HEK293T (cell line): ENCODE measurements around the gene SUSD4.

Experiments
- ARNT ChIP-seq: fragments of 450-650 bp; IDR thresholded peaks from 2 replicates; pipeline ENCODE4 v1.6.1; 2017; ENCODE audit warnings: mild to moderate bottlenecking
- BHLHE40 ChIP-seq: fragments of 450-650 bp; IDR thresholded peaks from 2 replicates; pipeline ENCODE4 v1.6.1; 2016; ENCODE audit warnings: mild to moderate bottlenecking, moderate library complexity, borderline replicate concordance
- FOXA1 ChIP-seq: fragments of 450-650 bp; IDR thresholded peaks from 2 replicates; pipeline ENCODE4 v1.6.1; 2016; ENCODE audit warnings: mild to moderate bottlenecking
- FOXK2 ChIP-seq: fragments of 450-650 bp; IDR thresholded peaks from 2 replicates; pipeline ENCODE4 v1.6.1; 2016; ENCODE audit warnings: mild to moderate bottlenecking
- FOXM1 ChIP-seq: fragments of 450-650 bp; IDR thresholded peaks from 2 replicates; pipeline ENCODE4 v1.6.1; 2017; ENCODE audit warnings: mild to moderate bottlenecking, borderline replicate concordance
- HDGF ChIP-seq: fragments of 450-650 bp; IDR thresholded peaks from 2 replicates; pipeline ENCODE4 v1.6.1; 2017; ENCODE audit warnings: antibody characterized with exemption, borderline replicate concordance
- LEF1 ChIP-seq: fragments of 450-650 bp; IDR thresholded peaks from 2 replicates; pipeline ENCODE4 v1.6.1; 2017; ENCODE audit warnings: mild to moderate bottlenecking, borderline replicate concordance
- NFRKB ChIP-seq: fragments of 450-650 bp; IDR thresholded peaks from 2 replicates; pipeline ENCODE4 v1.6.1; 2016; ENCODE audit warnings: mild to moderate bottlenecking, moderate library complexity
- PKNOX1 ChIP-seq: fragments of 450-650 bp; IDR thresholded peaks from 2 replicates; pipeline ENCODE4 v1.6.1; 2016
- SP1 ChIP-seq: fragments of 450-650 bp; IDR thresholded peaks from 2 replicates; pipeline ENCODE4 v1.6.1; 2017
- SUZ12 ChIP-seq: fragments of 450-650 bp; IDR thresholded peaks from 2 replicates; pipeline ENCODE4 v1.6.1; 2016; ENCODE audit warnings: mild to moderate bottlenecking
- TARDBP ChIP-seq: fragments of 450-650 bp; IDR thresholded peaks from 2 replicates; pipeline ENCODE4 v1.6.1; 2016

- no peak for TF ChIP-seq SP1
- no peak for TF ChIP-seq BHLHE40
- TF ChIP-seq FOXM1 = no peak
- no peak for TF ChIP-seq FOXA1
- no peak for TF ChIP-seq SUZ12
- TF ChIP-seq PKNOX1 = no peak
- no peak for TF ChIP-seq TARDBP
- no peak for TF ChIP-seq HDGF
- no peak for TF ChIP-seq NFRKB
- no peak for TF ChIP-seq LEF1
- no peak for TF ChIP-seq ARNT
- no peak for TF ChIP-seq FOXK2
Measured at GRCh38 chr1:223188618-223189356, 175.2 kb downstream of the SUSD4 start.
